ENCODE measurements around the gene GPR62. TPM values are rescaled to one million over a fixed set of nuclear protein-coding genes. Genes with fewer than 3 reads are reported as not detected.
A peak's percentile ranks its signal among the peaks of the same experiment; 100 is the strongest.

Gene GPR62
- total and polyA plus RNA-seq, 2 experiments from 2014 or later: 0.10 to 0.38 TPM

GRCh38 chr3:51942603-51943450, 12.4 kb upstream of the GPR62 start:
- Histone ChIP-seq H3K4me1 (ENCODE audit: insufficient read depth) (peaks cover 9% of the 10 kb centered on the region; the same call in 1 of the 2 replicates), H2AFZ (peak overlapping the region; percentile 69), H3F3A (replicated peaks; ENCODE audit: low read depth) (0 out of 2 replicates have a peak, but pooled peaks cover 2% of the 10 kb centered on the region), H4K20me1 (replicated peaks; ENCODE audit: insufficient read depth) (peaks cover 12% of the 10 kb centered on the region), H3K4me2 (peak overlapping the region; percentile 76), H3K27me3 (ENCODE audit: insufficient read depth) (no peaks in the 10 kb centered on the region), H3K4me3 (peak overlapping the region; percentile 45), H3K27ac (ENCODE audit: low read depth) (no peak overlapping the region), H3K36me3 (ENCODE audit: insufficient read depth) (0 out of 2 replicates have a peak, but pooled peaks cover 6% of the 10 kb centered on the region), H3K9me2 (ENCODE audit: insufficient read depth) (no peaks in the 10 kb centered on the region), H3K79me2 (replicated peaks; ENCODE audit: insufficient read depth) (peaks cover 25% of the 10 kb centered on the region)
- Mint-ChIP-seq H3K36me3 (ENCODE audit: low read depth) (peaks cover 29% of the 10 kb centered on the region), H3K27ac (no peak overlapping the region; the same call in 1 of the 2 replicates), H3K4me1 (peaks cover 18% of the 10 kb centered on the region), H3K4me3 (peak overlapping the region; percentile 92), H3K27me3 (ENCODE audit: insufficient read depth, low read depth, poor library complexity) (peaks cover 23% of the 10 kb centered on the region), H3K9me3 (no peaks in the 10 kb centered on the region)
- TF ChIP-seq ZNF462 (CRISPR knock-in tag; IDR thresholded peaks at IDR 0.05): no peak
- no peak for DNase-seq (ENCODE audit: low spot score)
- peak; percentile 3 for ATAC-seq
